OCI-M1 (cell line): ENCODE data around the gene SENP3.

Source experiments
- DNase-seq: peaks from one replicate; lab custom pipeline; 2025; lab: John Stamatoyannopoulos, UW

SENP3 gene

GRCh38 chr17:7577327-7578199 lies 15.8 kb downstream of the SENP3 start:
- no peak for DNase-seq

- DNase-seq, result peak; percentile 99
Measured at GRCh38 chr17:7579001-7579833, 17.5 kb downstream of the SENP3 start, which contains the start of gene CD68. TSS of gene CD68 (plus strand) at chr17:7579638. CDS start at chr17:7579678, 40 bp downstream.

- peak; percentile 47 for DNase-seq
Measured at GRCh38 chr17:7579834-7580603, 18.3 kb downstream of the SENP3 start.

GRCh38 chr17:7580604-7581575 lies 19.2 kb downstream of the SENP3 start:
- DNase-seq, result peak; percentile 44

- no peak for DNase-seq
Measured at GRCh38 chr17:7582396-7583252, 20.9 kb downstream of the SENP3 start.

- DNase-seq, result peak; percentile 99
Measured at GRCh38 chr17:7583253-7584109, 21.8 kb downstream of the SENP3 start, which contains the start of gene MPDU1. TSS of gene MPDU1 (plus strand) at chr17:7583852. CDS start at chr17:7583863, 11 bp downstream.

- DNase-seq, result no peak
Measured at GRCh38 chr17:7586673-7587419, 25.1 kb downstream of the SENP3 start.

- no peak for DNase-seq
Measured at GRCh38 chr17:7587420-7588151, 25.9 kb downstream of the SENP3 start.

GRCh38 chr17:7588553-7589203 lies 27.0 kb downstream of the SENP3 start:
- no peak for DNase-seq

- DNase-seq, result no peak
Measured at GRCh38 chr17:7589204-7589868, 27.6 kb downstream of the SENP3 start.

- no peak for DNase-seq
Measured at GRCh38 chr17:7589891-7590691, 28.4 kb downstream of the SENP3 start, which contains the start of gene SOX15. TSS of gene SOX15 (minus strand) at chr17:7590094. CDS start at chr17:7589676, 418 bp downstream.

- DNase-seq, result no peak
Measured at GRCh38 chr17:7590743-7591142, 29.0 kb downstream of the SENP3 start.

GRCh38 chr17:7591596-7591995 lies 29.9 kb downstream of the SENP3 start:
- no peak for DNase-seq

GRCh38 chr17:7592422-7593021 lies 30.8 kb downstream of the SENP3 start:
- DNase-seq, result no peak

GRCh38 chr17:7593296-7593695 lies 31.6 kb downstream of the SENP3 start:
- no peak for DNase-seq
